ENCODE data around the gene AMBRA1. TPM values are rescaled to one million over a fixed set of nuclear protein-coding genes. Genes with fewer than 3 reads are reported as not detected.

AMBRA1 gene
- total RNA-seq, 1 donor from 2014 or later = 38.3 TPM

DNA sequence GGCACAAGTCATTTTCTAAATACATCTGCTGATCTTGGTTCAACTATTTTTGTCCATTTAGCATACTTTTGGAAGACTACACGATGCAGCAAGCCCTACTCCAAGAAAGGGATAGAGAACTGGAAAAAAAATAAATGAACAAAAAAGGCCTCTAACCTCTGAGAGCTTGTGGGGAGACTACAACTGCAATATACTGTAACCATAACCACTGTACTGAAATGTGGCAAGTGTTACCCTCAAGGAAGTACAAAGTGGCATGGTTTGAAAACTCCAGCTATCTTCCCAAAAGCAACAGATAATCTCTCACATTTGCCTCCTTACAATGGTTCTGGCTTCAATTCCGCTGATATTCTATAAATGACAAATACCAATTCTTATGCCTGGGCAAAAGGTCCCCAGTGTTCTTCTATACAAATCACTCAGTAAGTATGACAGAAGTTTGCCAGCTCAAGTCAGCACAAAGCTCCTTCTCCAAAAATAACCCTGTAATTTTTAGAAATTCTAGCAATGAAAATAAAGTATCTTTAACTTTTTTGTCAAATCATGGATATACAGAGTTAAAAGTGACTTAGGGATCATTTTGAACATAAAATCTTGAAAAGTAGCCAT is 22.9 kb downstream of the AMBRA1 start:
- DNase-seq (ENCODE audit: low read depth) = no peak

DNA sequence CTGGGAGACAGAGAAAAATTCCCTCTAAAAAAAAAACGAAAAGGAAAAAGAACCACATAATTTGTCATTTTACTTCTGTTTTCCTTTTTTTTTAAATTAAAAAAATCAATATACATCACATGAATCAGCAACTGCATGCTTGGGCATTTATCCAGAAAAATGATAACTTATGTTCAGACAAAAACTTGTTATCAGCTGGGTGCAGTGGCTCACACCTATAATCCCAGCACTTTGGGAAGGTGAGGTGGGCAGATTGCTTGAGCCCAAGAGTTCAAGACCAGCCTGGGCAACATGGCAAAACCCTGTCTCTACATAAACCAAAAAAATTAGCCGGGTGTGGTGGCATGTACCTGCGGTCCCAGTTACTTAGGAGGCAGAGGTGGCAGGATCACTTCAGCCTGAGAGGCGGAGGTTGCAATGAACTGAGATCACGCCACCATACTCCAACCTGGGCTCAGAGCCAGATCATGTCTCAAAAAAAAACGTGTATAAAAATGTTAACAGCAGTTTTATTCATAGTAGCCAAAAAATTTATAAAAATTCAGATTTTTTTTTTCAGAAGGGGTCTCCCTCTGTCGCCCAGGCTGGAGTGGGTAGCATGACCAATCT is 28.5 kb downstream of the AMBRA1 start:
- no peak for DNase-seq (ENCODE audit: low read depth)

DNA sequence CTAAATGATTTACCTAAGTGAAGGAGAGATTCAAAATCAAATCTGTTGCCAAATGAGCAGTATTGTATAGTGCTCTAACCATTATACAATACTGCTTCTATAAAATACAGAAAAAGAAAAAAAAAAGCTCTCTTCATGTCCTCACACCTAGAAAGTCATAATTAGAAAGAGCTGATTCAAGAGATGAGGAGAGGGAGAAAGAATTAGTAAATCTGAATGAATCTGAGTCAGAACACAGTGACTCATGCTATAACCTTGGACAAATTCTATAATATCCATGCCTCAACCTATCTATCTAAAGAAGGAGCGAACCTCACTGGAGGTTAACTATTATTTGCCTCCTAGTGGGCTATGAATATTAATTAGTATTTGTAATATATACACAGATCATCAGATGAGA is 29.4 kb downstream of the AMBRA1 start:
- peak; percentile 64 for DNase-seq (ENCODE audit: low read depth)

DNA sequence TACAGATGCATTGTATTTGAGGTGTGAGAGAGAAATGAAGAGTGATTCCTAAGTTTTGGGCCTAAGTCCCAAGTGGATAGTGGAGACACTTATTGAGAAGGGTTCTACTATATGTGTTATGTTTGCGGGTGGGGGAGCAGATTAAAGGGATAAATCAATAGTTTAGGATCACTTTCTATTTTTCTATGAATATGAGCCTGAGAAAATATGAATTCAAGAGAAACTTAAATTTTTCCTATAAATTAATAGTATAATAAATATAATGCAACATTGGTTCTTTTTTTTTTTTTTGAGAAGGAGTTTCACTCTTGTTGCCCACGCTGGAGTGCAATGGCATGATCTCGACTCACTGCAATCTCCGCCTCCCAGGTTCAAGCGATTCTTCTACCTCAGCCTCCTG is 31.3 kb downstream of the AMBRA1 start:
- no peak for DNase-seq (ENCODE audit: low read depth)

DNA sequence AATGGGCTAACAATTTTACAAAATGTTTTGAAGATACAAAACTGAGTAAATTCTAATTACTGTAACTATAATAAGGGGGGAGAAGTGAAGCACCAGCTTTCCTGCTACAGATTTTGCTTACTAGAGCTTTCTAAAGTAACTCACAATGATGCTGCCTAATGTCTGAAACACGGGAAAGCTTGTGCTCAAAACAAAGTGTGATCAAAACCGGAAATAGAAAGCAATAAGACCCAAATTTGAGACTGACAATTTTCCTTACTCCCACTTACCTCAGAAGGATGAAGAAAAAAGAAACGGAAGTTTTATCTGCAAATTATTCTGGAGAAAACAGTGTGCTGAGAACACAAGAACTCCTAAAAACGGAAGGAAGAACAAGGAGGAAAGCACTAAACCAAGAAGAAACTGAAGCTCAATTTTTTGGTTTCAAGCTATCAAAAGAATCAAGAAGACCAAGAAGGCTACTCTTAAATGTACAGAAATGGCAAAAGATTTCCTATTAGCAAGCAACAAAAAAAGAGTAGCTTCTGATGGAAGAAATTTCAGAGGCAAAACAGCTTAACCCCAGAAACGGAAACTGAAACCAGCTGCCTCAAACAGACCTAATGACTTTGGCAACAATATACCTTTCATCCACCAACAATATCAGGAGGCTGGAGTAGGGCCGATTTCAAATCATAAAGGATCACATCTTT is 33.4 kb downstream of the AMBRA1 start:
- peak; percentile 48 for DNase-seq (ENCODE audit: low read depth)

DNA sequence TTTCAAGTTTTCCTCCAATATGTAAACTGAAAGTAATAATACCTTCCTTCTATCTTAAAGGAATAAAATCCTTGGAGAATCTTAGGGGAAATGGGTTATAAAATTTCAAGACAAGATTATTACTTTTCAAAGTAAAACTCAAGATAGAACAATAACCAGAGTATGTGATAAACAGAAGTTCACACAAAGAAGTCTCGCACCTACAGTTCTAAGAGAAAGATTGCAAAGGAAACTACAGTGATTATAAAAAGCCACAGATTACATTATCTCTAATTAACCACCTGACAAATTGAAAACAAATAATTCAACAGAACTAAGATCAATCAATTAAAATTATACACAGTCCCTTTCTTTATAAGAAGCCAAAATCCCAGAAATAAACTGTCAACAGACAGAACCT is 34.0 kb downstream of the AMBRA1 start:
- no peak for DNase-seq (ENCODE audit: low read depth)

DNA sequence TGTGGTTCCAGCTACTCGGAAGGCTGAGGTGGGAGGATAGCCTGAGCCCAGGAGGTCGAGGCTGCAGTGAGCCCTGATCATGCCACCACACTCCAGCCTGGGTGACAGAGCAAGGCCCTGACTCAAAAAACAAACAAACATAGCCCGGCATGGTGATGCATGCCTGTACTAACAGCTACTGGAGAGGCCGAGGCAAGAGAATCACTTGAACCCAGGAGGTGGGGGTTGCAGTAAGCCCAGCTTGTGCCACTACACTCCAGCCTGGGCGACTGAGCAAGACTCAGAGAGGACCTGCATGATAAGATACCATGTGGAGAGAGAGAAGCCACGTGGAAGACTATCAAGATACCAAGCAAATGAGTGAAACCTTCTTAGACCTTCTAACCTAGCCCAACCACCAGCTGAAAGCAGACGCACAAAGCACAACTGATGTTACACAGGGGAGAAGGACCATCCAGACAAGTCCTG is 36.1 kb downstream of the AMBRA1 start:
- DNase-seq (ENCODE audit: low read depth) = peak; percentile 59

DNA sequence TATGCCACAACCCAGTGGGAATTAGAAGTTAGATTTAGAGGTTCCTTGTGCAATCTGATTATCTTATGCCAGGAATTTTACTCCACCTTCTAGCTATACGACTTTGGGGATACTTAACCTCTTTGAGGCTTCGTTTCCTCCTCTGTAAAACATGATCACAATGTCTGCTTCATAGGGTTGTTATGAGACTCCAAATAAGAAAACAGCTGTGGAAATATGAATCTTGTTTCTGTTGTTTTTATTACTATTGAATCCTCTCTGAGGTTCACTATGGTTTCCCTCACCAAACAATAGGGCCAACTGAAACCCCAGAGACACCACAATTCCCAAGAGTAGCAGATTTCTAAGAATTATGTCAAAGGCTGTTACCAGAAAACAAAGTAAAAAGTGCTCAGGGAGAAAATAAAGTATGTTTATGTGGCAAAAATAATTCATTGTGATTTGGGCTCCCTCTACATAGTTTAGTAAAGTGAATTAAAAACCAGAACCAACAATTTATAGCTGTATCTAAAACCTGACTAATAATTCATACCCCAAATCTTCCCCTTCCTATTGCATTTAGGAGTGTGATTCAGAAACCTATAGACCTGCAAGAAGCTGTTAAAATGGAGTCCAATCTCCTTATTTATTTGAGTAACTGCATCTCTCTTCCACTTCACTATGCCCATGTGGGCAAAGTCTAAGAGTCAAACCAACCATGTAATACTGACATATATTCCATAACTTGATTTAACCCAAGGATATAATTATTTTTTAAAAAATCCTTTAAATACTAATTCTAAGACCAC is 38.4 kb downstream of the AMBRA1 start:
- DNase-seq (ENCODE audit: low read depth) = no peak

DNA sequence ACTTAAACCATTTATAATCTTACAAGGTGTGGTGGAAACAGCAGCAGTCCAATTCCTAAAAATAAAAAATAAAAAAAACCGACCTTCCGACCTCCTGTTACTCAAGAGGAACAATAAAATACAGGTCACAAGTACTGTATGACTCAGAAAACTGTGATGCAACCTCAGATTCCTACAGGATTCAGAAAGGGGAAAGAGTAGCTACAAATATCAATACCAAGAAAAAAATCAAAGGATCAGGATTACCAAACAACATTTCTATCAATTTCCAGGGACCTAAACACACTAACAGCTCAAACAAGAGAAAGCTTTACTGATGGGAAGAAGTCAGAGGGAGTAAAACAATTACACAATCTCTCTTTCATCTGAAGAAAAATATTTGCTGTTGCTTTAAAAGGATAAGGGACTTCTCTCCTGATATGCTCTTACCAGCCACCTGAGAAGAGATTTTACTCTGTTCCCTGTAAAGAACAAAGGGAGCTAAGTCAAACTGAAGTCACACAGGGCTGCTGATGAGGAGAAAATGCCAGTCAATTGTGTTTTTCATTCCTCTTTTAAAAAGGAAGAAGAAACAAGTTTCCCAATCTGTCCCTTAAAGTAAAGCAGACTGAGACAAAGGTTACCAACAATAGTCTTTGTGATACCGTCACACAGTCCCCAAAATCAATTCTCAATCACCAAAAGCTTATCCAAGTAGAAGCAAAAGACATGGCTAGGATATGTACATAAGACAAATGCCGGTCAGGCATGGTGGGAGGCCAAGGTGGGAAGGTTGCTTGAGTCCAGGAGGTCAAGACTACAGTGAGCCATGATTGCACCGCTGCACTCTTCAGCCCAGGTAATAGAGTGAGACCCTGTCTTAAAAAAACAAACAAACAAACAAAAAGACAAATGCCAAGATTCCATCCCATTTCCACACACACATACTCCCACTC is 39.3 kb downstream of the AMBRA1 start:
- DNase-seq (ENCODE audit: low read depth) = peak; percentile 97

DNA sequence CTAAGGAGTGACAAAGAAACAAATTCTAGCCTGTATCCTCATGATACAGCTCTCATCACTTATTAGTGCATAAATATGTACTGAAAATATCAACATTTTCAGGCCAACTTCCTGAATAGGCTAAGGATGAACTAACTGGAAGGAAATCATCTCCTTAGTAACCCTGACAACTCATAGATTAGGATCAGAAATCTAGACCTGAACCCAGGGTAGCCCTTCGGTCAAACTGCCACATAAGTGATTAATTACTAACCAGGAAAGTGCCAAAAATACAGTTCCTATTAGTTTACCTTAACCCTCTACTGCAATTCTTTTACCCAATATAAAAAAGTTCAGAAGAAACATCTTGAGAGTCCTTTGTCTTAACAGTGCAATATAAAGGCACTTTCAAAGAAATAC is 40.0 kb downstream of the AMBRA1 start:
- DNase-seq (ENCODE audit: low read depth) = no peak

DNA sequence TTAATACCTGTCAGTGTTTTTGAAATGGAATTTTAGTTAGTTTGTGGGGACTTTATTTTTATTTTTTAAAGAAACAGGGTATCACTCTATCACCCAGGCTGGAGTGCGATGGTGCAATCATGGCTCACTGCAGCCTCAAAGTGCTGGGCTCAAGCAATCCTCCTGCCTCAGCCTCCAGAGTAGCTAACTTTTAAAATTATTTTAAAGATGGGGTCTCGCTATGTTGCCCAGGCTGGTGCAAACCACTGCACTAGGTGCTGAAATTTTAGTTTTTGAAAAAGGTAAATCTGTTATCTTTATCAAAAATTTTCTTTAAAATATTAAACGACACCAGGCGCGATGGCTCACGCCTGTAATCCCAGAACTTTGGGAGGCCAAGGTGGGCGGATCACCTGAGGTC is 42.6 kb downstream of the AMBRA1 start:
- DNase-seq (ENCODE audit: low read depth) = no peak

DNA sequence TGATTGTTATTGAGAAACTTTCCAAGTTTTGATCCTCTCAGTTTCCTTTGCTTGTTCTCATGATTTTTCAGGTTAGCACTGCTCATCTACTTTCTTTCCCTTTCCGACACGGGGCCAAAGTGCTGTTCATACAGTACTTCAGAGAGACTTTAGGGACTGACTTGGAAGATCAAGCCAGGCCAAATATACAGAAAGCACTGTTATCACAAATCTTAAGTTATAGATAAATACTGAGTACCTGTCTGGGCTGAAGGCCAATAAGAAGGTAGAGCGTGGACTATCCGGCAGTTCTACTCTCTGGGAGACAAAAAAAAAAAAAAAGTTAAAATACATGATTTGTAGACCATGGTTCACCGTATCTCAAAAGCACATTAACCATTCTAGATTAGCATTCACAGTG is 46.2 kb downstream of the AMBRA1 start:
- DNase-seq (ENCODE audit: low read depth) = no peak

DNA sequence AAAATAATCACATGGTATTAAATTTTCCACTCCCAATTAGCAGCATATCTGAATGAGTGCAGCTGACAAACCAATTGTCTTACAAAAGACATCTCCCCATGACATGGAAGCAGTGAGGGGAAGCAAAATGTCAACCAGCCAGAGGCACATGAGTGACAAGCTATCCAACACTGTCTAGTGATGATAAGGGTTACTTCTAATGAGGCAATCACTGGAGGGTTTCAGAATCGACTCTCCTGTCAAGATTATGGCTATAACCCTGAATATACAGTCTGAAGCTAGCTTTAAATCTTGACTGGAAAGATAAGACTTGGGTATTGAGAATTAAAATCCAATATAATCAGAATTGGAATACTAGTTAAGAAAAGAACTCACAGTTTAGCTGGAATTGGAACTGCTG is 50.3 kb downstream of the AMBRA1 start:
- DNase-seq (ENCODE audit: low read depth) = no peak

DNA sequence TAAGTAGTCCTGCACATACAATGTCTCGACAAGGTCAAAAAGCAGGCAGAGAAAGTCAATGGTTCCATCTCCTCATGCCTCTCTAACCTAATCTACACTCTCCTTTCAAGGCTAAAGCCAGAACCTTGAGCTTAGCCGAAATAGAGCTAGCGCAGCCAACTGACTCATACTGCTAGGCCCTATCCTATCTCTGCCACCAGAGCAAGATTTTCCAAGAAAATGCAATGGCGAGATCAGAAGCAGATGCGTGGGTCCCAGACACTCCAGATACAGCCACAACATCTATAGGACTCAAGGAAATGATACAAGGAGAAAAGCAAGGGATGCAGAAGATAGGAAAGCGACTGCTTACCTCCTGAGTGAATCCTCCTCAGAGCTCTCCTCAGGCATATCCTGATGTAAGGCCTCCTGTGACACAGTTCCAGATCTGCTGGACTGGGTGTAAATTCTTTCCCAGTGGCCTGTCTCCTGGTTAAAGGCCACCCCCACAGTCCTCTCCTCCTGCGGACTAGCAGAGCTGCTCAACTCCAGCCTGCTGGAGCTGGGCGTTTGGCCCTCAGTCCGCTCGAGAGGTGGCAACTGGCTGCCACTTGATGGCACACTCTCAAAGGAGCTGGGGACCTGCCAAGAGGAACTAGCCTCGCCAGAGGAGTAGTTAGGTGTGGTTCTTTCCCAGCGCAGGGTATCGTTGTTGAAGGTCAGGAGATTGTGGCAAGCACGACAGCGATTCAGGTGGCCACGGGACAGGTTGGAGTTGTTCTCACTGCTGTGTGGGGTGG is 52.0 kb downstream of the AMBRA1 start:
- no peak for DNase-seq (ENCODE audit: low read depth)

DNA sequence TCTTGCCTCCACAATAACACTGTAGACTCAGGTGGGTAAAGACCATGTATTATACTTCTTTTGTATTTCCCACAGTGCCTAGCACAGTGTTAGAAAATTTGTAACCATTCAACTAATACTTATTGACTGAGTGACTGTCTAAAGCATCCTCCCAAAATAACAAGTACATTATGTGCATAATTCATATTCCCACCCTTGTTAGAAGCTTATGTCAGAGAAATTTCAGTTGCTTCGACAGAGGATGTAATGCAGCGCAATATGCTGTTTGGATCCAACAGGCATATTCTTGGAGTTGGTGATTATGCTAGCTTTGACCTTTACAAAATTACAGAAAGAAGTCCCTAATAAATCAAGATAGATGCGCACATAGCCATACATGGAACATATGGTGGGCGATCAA is 53.0 kb downstream of the AMBRA1 start:
- no peak for DNase-seq (ENCODE audit: low read depth)

DNA sequence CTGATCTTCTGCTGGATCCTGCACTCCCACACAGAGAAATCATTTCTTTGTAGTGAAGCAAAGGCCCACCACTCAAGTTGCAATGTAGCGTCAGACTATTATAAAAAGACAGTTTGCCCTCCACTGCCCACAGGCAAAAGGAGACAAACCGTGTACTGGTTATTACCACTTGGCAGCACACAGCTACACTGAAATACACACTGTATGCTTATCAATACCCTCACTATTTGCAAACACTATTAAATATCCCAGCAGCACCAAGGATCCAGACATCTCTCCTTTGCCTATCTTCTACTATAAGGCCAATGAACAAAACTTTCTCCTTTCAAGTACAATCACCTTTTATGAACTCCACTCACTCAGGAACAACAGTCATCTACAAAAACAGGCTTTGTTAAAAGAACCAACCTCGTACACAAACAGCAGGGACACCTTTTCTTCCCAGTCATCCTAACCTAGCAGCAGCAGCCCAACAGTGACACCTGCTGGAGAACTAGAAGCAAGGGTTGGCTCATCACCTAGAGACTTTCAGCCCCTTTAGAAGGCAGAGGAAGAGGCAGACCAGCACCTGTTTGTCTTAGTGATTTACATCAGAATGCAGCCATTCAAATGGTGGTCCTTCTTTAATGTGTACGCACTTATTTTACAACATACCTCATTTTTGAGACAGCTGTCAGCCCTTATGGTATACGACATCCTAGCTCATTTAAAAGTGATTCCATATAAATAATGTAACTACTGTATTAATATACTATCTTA is 56.1 kb downstream of the AMBRA1 start:
- DNase-seq (ENCODE audit: low read depth) = peak; percentile 71

DNA sequence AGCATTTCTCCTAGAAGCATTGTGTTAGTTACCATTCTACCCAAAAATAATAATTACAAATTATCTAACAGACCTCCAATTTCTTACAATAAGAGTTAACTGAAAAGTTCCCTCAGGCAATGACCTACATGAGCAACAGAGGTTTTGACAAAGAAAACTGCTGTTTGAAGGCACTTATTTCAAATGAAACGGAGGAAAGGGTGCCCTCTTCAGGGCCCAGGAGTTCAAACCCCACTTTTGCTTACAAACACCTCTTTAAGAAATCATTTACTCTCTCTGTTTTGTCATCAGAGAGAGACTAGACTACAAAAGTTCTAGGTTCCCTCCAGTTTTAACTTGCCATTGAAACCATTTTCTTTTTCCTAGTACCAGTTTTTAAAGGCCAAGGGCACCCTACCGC is 56.7 kb downstream of the AMBRA1 start:
- DNase-seq (ENCODE audit: low read depth) = peak; percentile 47

DNA sequence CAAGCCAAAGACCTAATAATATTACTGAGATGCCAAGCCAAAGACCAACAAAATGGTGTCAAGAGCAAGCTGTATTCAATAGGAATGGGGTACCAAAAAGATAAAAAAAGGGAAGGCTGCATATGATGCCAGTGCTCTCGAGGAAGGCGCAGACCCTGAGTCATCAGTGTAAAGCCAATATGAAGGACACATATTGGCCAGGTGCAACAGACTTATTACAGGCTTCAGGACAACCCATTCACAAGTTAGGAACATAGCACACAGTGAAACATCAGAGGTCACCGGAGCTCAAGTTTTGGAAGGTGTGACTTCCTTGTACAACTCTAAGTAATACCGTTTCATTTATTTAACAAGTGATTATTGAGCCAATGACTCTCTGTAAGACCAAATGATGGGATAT is 58.1 kb downstream of the AMBRA1 start:
- DNase-seq (ENCODE audit: low read depth) = no peak

DNA sequence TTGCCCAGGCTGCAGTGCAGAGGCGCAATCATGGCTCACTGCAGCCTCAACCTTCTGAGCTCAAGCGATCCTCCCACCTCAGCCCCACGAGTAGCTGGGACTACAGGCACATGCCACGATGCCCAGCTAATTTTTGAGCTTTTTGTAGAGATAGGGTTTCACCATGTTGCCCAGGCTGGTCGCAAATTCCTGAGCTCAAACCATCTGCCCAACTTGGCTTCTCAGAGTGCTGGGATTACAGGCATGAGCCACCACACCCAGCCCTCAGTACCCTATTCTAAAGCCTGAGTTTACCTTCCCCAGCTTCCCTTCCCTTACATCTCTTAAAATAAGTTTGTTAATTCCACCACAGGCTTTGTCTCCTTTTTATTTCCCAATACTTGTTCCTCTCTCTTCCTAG is 59.1 kb downstream of the AMBRA1 start:
- DNase-seq (ENCODE audit: low read depth) = no peak
